ENCODE measurements around the gene ZNF444.

GRCh38 chr19:56134654-56134921 lies 6.5 kb upstream of the ZNF444 start:
- TF ChIP-seq CTCF (IDR thresholded peaks at IDR 0.05): no peak
- no peak for TF ChIP-seq POLR2A (IDR thresholded peaks at IDR 0.05)
